ENCODE results near the gene LINGO3.

DNA sequence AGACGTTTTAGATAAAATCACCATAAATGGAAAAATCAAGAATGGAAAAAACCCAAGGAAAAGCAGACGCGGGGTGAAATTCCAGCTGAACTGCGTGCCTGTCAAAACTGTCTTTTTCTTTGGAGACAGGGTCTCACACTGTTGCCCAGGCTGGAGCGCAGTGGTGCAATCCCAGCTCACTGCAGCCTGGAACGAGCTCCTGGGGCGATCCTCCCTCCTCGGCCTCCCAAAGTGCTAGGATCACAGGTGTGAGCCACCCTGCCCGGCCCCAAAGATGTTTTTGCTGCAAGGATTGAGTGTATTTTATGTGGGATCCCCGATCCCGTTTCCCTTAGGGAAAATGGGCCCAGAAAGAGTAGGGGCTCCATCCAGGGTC lies 25.1 kb downstream of the LINGO3 start:
- TF ChIP-seq CTCF (IDR thresholded peaks at IDR 0.05) (no peak), POLR2A (IDR thresholded peaks at IDR 0.05) (no peak)

Data from testis (tissue), 2 donors.